ENCODE data around the gene PPIE.

The PPIE gene

DNA sequence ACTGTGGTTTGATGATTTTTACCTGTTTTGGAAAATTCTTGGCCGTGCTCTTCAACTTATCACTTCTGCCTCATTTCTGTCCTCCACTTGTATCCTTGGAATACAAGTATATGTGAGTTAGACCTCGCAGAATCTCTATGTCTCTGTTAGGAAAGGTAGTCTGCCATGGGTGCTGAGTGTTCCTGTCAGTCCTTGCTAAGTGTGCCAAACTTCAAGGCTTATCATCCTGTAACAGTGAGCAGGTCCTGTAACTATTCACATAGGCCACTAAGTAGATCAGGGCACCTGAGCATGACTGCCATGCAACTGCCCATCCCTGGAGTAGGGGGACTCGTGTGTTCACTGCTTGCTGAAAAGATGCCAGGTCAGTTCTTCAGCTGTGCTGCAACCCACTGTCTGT is 74.2 kb downstream of the PPIE start:
- no peak overlapping the region for H3K4me3 ChIP-seq (ENCODE audit: low read depth, low read length)
- DNase-seq (ENCODE audit: low read depth) = no peak
- no peak for TF ChIP-seq MYC (IDR thresholded peaks at IDR 0.05; ENCODE audit: low read depth, low read length)
- TF ChIP-seq POLR2A (IDR thresholded peaks at IDR 0.05; ENCODE audit: extremely low read depth, insufficient read length) = no peak
- TF ChIP-seq, protein P1, sequence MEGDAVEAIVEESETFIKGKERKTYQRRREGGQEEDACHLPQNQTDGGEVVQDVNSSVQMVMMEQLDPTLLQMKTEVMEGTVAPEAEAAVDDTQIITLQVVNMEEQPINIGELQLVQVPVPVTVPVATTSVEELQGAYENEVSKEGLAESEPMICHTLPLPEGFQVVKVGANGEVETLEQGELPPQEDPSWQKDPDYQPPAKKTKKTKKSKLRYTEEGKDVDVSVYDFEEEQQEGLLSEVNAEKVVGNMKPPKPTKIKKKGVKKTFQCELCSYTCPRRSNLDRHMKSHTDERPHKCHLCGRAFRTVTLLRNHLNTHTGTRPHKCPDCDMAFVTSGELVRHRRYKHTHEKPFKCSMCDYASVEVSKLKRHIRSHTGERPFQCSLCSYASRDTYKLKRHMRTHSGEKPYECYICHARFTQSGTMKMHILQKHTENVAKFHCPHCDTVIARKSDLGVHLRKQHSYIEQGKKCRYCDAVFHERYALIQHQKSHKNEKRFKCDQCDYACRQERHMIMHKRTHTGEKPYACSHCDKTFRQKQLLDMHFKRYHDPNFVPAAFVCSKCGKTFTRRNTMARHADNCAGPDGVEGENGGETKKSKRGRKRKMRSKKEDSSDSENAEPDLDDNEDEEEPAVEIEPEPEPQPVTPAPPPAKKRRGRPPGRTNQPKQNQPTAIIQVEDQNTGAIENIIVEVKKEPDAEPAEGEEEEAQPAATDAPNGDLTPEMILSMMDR (IDR thresholded peaks at IDR 0.05; ENCODE audit: low read depth, low read length) = no peak

Measured in NB4 (cell line).